ENCODE data around the gene FOXF2. TPM values are rescaled to one million over a fixed set of nuclear protein-coding genes. Genes with fewer than 3 reads are reported as not detected.

FOXF2 gene
- total RNA-seq, 1 experiment from 2014 or later = not detected

DNA sequence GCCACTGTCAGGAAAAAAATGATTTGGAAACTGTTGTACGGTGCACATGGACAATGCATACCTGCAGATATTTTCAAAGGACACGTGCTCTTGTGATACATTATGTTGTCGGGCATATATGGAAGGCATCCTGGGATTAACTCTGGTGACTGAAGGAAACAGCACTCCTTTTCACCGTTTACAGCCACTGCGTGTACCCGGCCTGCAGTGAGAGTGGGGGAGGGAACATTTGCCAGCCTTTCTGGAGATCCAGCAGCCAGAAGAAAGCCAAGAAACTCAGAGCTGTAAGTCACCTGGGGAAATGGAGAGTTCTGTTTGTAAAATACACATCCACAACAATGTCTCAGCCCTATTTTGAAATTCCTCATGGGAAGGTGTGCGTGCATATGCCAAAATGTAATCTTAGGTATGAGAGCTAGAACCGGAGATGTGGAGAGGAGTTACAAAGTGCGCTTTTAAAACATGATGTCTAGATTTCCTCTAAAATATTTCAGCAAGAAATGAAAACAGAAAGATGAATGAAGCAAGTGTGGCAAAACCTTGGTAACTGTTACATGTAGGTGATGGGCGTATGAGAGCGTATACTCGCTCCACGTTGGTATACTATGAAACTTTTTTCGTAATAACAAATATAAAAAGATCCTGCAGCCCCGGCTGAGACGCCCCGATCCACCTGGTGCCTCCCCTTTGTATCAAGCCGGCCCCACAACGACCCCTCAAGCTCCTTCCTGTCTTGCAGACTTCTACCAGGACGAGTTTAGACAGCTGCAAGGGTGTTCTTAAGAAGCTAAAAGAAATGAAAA is 8.6 kb upstream of the FOXF2 start:
- Histone ChIP-seq H3K9ac (ENCODE audit: low read length) (no peak overlapping the region), H3K4me3 (ENCODE audit: low read length) (no peak overlapping the region), H3K79me2 (ENCODE audit: low read length) (no peaks in the 10 kb centered on the region), H3K4me1 (ENCODE audit: low read length) (no peaks in the 10 kb centered on the region), H3K27me3 (ENCODE audit: low read length) (no peaks in the 10 kb centered on the region), H3K27ac (ENCODE audit: low read length) (no peak overlapping the region), H3K9me2 (replicated peaks; ENCODE audit: insufficient read depth, low read length) (no peaks in the 10 kb centered on the region), H3K36me3 (ENCODE audit: insufficient read depth, low read length) (no peaks in the 10 kb centered on the region), H3K4me2 (ENCODE audit: low read depth, low read length, poor library complexity, severe bottlenecking) (no peak overlapping the region), H2AFZ (ENCODE audit: low read length) (no peak overlapping the region), H3K9me3 (ENCODE audit: low read length) (no peaks in the 10 kb centered on the region), H4K20me1 (ENCODE audit: insufficient read depth, low read depth, low read length) (no peaks in the 10 kb centered on the region)
- DNase-seq = no peak

DNA sequence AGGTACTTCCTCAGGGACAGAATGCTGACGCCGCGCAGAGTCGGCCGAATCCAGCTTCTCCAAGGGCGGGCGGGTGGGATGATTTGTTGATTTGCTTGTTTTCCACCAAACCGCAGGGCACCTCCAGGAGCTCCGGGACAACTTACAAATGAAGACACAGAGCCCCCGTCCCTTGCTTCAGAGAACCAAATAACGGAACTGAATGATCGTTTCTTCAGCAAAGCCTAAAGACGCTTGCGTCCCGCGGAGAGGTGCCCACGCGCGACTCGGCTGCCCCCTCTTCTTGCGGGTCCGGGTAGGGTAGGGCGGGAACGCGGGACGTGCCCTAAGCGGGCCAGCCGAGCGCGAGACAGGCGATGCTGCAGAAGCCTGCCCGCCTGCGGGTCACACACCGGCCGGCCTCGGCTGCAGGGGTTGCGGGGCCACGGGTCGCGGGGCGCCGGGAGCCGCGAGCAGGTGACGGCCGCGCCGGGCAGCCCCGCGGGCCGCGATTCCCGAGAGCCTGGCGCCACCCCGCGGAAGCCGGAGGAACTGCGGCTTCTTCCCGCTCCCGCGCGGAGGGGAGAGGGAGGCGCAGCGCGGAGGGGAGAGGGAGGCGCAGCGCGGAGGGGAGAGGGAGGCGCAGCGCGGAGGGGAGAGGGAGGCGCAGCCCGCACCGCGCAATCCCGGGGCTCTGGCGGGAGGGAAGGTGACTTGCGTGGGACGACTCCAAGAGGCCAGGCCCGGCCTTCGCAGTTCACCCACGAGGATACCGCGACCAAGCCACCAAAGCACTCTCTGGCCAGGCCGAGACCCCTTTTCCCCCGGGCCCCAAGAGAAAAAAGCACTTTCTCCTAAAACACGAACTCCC is 7.7 kb upstream of the FOXF2 start:
- H3K9me2 ChIP-seq (replicated peaks; ENCODE audit: insufficient read depth, low read length) = no peaks in the 10 kb centered on the region
- no peak overlapping the region for H3K4me2 ChIP-seq (ENCODE audit: low read depth, low read length, poor library complexity, severe bottlenecking)
- no peaks in the 10 kb centered on the region for H4K20me1 ChIP-seq (ENCODE audit: insufficient read depth, low read depth, low read length)
- H3K36me3 ChIP-seq (ENCODE audit: insufficient read depth, low read length) = no peaks in the 10 kb centered on the region
- no peaks in the 10 kb centered on the region for H3K4me1 ChIP-seq (ENCODE audit: low read length)
- no peak overlapping the region for H2AFZ ChIP-seq (ENCODE audit: low read length)
- H3K9me3 ChIP-seq (ENCODE audit: low read length) = no peaks in the 10 kb centered on the region
- no peak overlapping the region for H3K27ac ChIP-seq (ENCODE audit: low read length)
- H3K79me2 ChIP-seq (ENCODE audit: low read length) = no peaks in the 10 kb centered on the region
- H3K4me3 ChIP-seq (ENCODE audit: low read length) = no peak overlapping the region
- peak; percentile 46 for DNase-seq
- no peak overlapping the region for H3K9ac ChIP-seq (ENCODE audit: low read length)
- no peaks in the 10 kb centered on the region for H3K27me3 ChIP-seq (ENCODE audit: low read length)

DNA sequence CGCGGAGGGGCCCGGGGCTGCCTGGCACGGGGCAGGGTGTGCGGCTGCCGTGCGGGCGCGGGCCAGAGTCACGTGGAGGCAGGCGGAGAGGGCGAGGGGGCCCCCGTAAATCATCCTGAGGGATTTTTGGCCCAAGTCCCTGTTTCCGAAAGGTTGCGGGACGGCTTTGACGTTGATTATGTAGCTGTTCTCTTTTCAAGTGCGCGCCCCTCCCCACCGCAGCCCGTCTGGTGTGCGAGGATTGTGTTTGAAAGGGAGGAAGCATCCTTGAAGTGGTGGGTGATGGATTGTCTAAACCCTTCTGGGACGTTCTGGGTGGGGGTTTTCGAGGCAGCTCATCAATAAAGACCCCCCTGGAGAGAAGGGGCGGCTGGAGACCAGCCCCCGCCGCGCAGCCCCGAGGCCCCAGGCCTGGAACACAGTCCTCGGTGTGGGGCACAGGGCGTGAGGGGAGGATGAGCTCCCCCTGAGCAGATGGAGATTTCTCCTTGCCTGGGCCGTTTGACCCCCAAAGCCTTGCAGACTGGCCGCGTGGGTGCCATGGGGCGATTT is 7.0 kb upstream of the FOXF2 start:
- H3K36me3 ChIP-seq (ENCODE audit: insufficient read depth, low read length) = no peaks in the 10 kb centered on the region
- no peaks in the 10 kb centered on the region for H3K4me1 ChIP-seq (ENCODE audit: low read length)
- H3K9ac ChIP-seq (ENCODE audit: low read length) = no peak overlapping the region
- H3K9me2 ChIP-seq (replicated peaks; ENCODE audit: insufficient read depth, low read length) = no peaks in the 10 kb centered on the region
- no peaks in the 10 kb centered on the region for H3K9me3 ChIP-seq (ENCODE audit: low read length)
- H3K4me3 ChIP-seq (ENCODE audit: low read length) = no peak overlapping the region
- no peak overlapping the region for H3K4me2 ChIP-seq (ENCODE audit: low read depth, low read length, poor library complexity, severe bottlenecking)
- H4K20me1 ChIP-seq (ENCODE audit: insufficient read depth, low read depth, low read length) = no peaks in the 10 kb centered on the region
- no peaks in the 10 kb centered on the region for H3K79me2 ChIP-seq (ENCODE audit: low read length)
- no peak overlapping the region for H3K27ac ChIP-seq (ENCODE audit: low read length)
- no peaks in the 10 kb centered on the region for H3K27me3 ChIP-seq (ENCODE audit: low read length)
- DNase-seq = no peak
- no peak overlapping the region for H2AFZ ChIP-seq (ENCODE audit: low read length)

GRCh38 chr6:1382883-1383728 is 6.3 kb upstream of the FOXF2 start:
- no peaks in the 10 kb centered on the region for H3K79me2 ChIP-seq (ENCODE audit: low read length)
- H3K9me2 ChIP-seq (replicated peaks; ENCODE audit: insufficient read depth, low read length) = no peaks in the 10 kb centered on the region
- no peak overlapping the region for H3K4me3 ChIP-seq (ENCODE audit: low read length)
- no peaks in the 10 kb centered on the region for H4K20me1 ChIP-seq (ENCODE audit: insufficient read depth, low read depth, low read length)
- no peak overlapping the region for H2AFZ ChIP-seq (ENCODE audit: low read length)
- H3K4me1 ChIP-seq (ENCODE audit: low read length) = no peaks in the 10 kb centered on the region
- H3K4me2 ChIP-seq (ENCODE audit: low read depth, low read length, poor library complexity, severe bottlenecking) = no peak overlapping the region
- DNase-seq = no peak
- H3K27ac ChIP-seq (ENCODE audit: low read length) = no peak overlapping the region
- no peaks in the 10 kb centered on the region for H3K9me3 ChIP-seq (ENCODE audit: low read length)
- no peaks in the 10 kb centered on the region for H3K27me3 ChIP-seq (ENCODE audit: low read length)
- H3K36me3 ChIP-seq (ENCODE audit: insufficient read depth, low read length) = no peaks in the 10 kb centered on the region
- no peak overlapping the region for H3K9ac ChIP-seq (ENCODE audit: low read length)

GRCh38 chr6:1383729-1384548 is 5.4 kb upstream of the FOXF2 start:
- no peak overlapping the region for H3K4me3 ChIP-seq (ENCODE audit: low read length)
- no peaks in the 10 kb centered on the region for H3K9me2 ChIP-seq (replicated peaks; ENCODE audit: insufficient read depth, low read length)
- H3K27ac ChIP-seq (ENCODE audit: low read length) = no peak overlapping the region
- H3K9ac ChIP-seq (ENCODE audit: low read length) = no peak overlapping the region
- no peaks in the 10 kb centered on the region for H3K9me3 ChIP-seq (ENCODE audit: low read length)
- H4K20me1 ChIP-seq (ENCODE audit: insufficient read depth, low read depth, low read length) = no peaks in the 10 kb centered on the region
- H3K4me1 ChIP-seq (ENCODE audit: low read length) = no peaks in the 10 kb centered on the region
- H3K4me2 ChIP-seq (ENCODE audit: low read depth, low read length, poor library complexity, severe bottlenecking) = no peak overlapping the region
- no peaks in the 10 kb centered on the region for H3K79me2 ChIP-seq (ENCODE audit: low read length)
- H3K36me3 ChIP-seq (ENCODE audit: insufficient read depth, low read length) = no peaks in the 10 kb centered on the region
- no peak for DNase-seq
- H2AFZ ChIP-seq (ENCODE audit: low read length) = no peak overlapping the region
- H3K27me3 ChIP-seq (ENCODE audit: low read length) = no peaks in the 10 kb centered on the region

DNA sequence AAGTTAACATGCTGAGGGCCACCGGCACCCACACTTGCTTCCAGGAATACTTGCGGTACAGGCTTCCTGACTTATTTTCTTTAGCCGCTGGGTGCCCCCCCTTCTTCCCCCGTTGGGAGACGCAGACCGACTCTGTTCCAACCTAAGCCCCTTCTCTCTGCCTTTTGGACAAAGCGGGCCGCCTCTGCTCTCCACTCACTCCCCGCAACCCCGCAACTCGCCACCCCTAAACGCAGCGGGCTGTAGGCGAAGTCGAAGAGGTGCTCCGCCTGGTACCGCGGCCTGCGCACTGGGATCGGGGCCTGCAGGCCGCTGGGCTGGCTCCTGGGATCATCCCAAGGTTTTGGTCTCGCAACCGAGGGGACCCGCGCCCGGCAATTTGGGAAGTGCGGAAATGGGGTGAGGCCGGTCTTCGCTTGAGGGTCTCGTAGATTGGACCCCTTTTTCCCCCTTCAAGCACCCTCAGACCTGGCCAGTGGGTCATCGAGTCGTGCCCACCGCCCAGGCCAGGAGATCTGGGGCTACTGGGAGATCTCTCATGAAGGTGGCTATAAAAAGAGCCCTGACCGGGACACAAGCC is 4.7 kb upstream of the FOXF2 start:
- no peaks in the 10 kb centered on the region for H4K20me1 ChIP-seq (ENCODE audit: insufficient read depth, low read depth, low read length)
- H3K27me3 ChIP-seq (ENCODE audit: low read length) = no peaks in the 10 kb centered on the region
- H3K4me1 ChIP-seq (ENCODE audit: low read length) = no peaks in the 10 kb centered on the region
- no peak overlapping the region for H3K27ac ChIP-seq (ENCODE audit: low read length)
- H3K79me2 ChIP-seq (ENCODE audit: low read length) = no peaks in the 10 kb centered on the region
- no peak overlapping the region for H3K9ac ChIP-seq (ENCODE audit: low read length)
- no peak overlapping the region for H3K4me3 ChIP-seq (ENCODE audit: low read length)
- H2AFZ ChIP-seq (ENCODE audit: low read length) = no peak overlapping the region
- no peaks in the 10 kb centered on the region for H3K9me2 ChIP-seq (replicated peaks; ENCODE audit: insufficient read depth, low read length)
- no peaks in the 10 kb centered on the region for H3K36me3 ChIP-seq (ENCODE audit: insufficient read depth, low read length)
- no peaks in the 10 kb centered on the region for H3K9me3 ChIP-seq (ENCODE audit: low read length)
- H3K4me2 ChIP-seq (ENCODE audit: low read depth, low read length, poor library complexity, severe bottlenecking) = no peak overlapping the region
- no peak for DNase-seq

Measured in Karpas-422 (cell line).